SK-N-MC (cell line): ENCODE data around the gene BRMS1L.
A peak's percentile ranks its signal among the peaks of the same experiment; 100 is the strongest.

Source experiments
- DNase-seq: peaks from one replicate; pipeline ENCODE4 v3.0.0-alpha.2; 2011; ENCODE audit warnings: low read depth, low spot score
- H3K27ac ChIP-seq: fragments of 200-600 bp; sonication (generic); 2 replicates; pipeline ENCODE4 v1.5.1; 2016; ENCODE audit warnings: mixed run types
- H3K36me3 ChIP-seq: fragments of 200-600 bp; sonication (generic); 2 replicates; pipeline ENCODE4 v1.6.1; 2017; ENCODE audit warnings: antibody characterized with exemption, low read length, mixed read lengths; ENCODE audit not compliant: insufficient read depth
- H3K4me3 ChIP-seq: fragments of 200-600 bp; sonication (generic); 2 replicates; pipeline ENCODE4 v1.5.1; 2016
- H3K9ac ChIP-seq: fragments of 200-600 bp; sonication (generic); 2 replicates; pipeline ENCODE4 v1.8.0; 2017; ENCODE audit warnings: mixed run types, mixed read lengths; ENCODE audit not compliant: insufficient read length
- H3K9me3 ChIP-seq: fragments of 200-600 bp; sonication (generic); 2 replicates; pipeline ENCODE4 v1.6.1; 2017; ENCODE audit warnings: low read depth, mild to moderate bottlenecking, antibody characterized with exemption, low read length, moderate library complexity, mixed read lengths
- EZH2 ChIP-seq: fragments of 200-600 bp; sonication (generic); IDR thresholded peaks from one replicate; pipeline ENCODE4 v1.6.1; 2017; ENCODE audit warnings: antibody characterized with exemption
- FOXP2 ChIP-seq: optimal IDR thresholded peaks from 2 replicates; pipeline ENCODE3; 2011; ENCODE audit warnings: mild to moderate bottlenecking, moderate library complexity; ENCODE audit not compliant: insufficient read depth; ENCODE audit errors: extremely low read length, control extremely low read depth
- POLR2AphosphoS5 ChIP-seq: IDR thresholded peaks from 2 replicates; pipeline ENCODE4 v1.6.1; 2012; ENCODE audit warnings: mild to moderate bottlenecking, low read depth, low read length, borderline replicate concordance

BRMS1L gene

DNA sequence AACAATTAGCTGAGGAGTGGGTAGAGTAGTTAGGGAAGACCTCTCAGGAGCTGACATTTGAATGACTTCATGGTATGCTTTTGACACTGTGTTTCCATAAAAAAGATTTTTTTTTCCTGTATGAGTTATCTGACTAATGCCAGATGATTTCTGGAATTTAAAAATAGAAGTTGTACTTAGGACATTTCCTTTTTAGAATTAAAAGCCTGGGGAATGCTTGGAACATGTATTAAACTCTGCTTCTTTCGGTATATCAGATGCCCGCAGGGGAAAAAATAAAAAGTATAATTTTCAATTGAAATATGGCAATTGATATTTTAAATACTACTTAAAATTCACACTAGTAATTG lies 41.1 kb downstream of the BRMS1L start:
- Histone ChIP-seq H3K27ac (peak overlapping the region; percentile 93), H3K36me3 (peaks cover 42% of the 10 kb centered on the region), H3K4me3 (peak overlapping the region; percentile 59), H3K9me3 (no peaks in the 10 kb centered on the region), H3K9ac (no peak overlapping the region)
- TF ChIP-seq POLR2AphosphoS5 (no peak), EZH2 (no peak), FOXP2 (no peak)
- DNase-seq, result peak; percentile 57

DNA sequence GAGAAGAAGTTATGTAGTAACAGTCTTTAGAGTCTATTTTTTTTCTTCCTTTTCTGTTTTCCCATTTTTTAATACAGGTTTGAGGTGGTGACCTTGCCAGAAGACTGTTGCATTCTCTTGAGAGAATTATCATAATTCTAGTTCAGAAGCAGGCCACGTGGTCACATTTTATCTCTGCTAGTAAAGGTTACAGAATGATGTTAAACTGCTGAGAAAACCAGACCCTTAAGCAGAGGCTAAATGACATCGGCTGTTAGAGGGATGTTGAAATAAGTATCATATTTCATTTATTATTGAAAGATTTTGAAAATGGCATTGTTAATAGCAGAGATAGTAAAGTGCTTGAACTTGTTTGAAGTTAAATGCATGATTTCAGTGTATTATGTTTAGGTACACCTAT lies 49.2 kb downstream of the BRMS1L start:
- DNase-seq, result no peak
- H3K9me3 ChIP-seq, result no peaks in the 10 kb centered on the region
- H3K36me3 ChIP-seq, result peaks cover 2% of the 10 kb centered on the region; the same call in 1 of the 2 replicates
- H3K4me3 ChIP-seq, result no peak overlapping the region
- TF ChIP-seq FOXP2 (no peak), POLR2AphosphoS5 (no peak)
- H3K27ac ChIP-seq, result no peak overlapping the region
- H3K9ac ChIP-seq, result no peak overlapping the region

DNA sequence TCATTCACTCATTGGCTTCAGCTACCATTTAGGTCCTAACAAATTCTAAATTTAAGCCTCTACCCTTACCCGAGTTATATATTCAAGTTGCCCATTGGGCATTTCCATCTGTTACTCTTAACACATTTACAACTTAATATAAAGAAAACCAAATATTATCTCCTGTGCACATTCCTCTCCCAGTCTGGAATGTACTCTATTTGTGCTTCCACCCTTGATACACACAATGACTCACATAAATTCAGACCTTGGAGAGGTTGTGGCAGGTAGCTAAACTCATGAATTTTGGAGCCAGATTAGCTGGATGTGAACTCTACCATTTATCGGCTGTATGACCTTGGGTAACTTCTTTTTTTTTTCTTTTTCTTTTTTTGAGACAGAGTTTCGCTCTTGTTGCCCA lies 51.1 kb downstream of the BRMS1L start:
- no peak for DNase-seq
- Histone ChIP-seq H3K36me3 (no peaks in the 10 kb centered on the region), H3K9me3 (no peaks in the 10 kb centered on the region), H3K27ac (no peak overlapping the region), H3K9ac (no peak overlapping the region), H3K4me3 (no peak overlapping the region)
- TF ChIP-seq EZH2, result no peak

DNA sequence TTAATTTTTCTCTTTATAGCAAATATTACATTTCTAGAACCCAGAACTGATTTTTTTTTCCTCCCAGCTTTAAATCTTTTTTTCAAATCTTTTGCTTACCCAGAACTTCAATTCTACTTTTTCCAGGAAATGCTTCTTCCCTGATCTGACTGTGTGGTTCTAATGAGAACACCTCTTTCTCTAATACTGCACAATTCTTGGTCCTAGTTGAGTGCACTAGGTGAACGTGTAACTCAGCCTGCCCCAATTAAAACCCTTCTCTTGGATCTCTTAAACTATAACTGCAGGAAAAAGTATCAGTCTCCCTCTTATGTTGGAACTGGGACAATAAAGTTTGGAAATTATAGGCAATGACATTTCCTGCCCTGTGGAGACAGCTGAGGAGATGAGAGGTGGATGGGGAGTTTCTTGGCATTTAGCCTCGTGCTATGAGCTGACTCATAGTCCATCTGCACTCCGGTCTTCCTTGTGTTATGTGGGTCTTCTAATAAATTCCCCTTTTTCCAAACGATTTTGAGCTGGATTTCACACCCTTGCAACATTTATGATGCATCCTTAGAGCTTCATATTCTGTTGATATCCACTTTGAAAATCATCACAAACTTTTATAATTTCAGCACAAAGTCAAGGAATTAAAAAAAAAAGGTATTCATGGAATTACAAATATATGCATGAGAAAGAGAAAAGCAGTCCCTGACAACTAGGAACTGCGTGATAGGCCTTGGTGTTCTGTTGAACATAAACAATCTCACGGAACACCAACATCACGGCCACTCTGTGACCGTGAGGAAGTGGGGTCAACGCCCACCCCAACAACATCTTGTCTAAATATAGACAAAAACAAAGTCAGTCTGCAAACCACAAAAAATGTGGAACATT lies 52.4 kb downstream of the BRMS1L start:
- peak overlapping the region; percentile 76 for H3K27ac ChIP-seq
- peak overlapping the region; percentile 25; the same call in 1 of the 2 replicates for H3K4me3 ChIP-seq
- no peak for DNase-seq
- no peaks in the 10 kb centered on the region for H3K9me3 ChIP-seq
- no peak overlapping the region for H3K9ac ChIP-seq
- no peaks in the 10 kb centered on the region for H3K36me3 ChIP-seq
- TF ChIP-seq FOXP2 (no peak), EZH2 (no peak), POLR2AphosphoS5 (no peak)

DNA sequence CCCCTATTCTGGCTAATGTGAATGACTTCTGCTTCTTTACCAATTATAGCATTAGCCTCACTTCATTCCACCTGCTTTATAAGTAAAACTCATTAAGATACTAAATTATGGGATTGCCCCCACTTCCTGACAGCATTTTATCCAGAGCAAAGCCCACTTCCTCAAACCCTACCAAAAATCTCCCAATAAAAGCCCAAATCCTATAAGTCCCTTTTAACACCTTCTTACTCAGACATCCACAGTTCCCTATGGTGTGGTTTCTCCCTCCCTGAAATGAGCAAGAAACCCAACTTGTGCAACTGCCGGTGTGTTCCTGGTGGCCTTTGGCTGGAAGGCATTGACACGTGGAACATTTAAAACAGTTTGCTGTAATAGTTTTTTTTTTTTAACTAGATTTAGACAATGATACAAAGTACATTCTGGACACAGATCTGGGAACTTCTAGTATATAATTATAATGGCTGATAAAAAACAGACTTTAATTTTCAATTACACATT lies 53.1 kb downstream of the BRMS1L start:
- Histone ChIP-seq H3K4me3 (peak overlapping the region; percentile 25; the same call in 1 of the 2 replicates), H3K27ac (peak overlapping the region; percentile 76), H3K36me3 (no peaks in the 10 kb centered on the region), H3K9me3 (no peaks in the 10 kb centered on the region), H3K9ac (no peak overlapping the region)
- no peak for DNase-seq
- TF ChIP-seq FOXP2, result no peak

DNA sequence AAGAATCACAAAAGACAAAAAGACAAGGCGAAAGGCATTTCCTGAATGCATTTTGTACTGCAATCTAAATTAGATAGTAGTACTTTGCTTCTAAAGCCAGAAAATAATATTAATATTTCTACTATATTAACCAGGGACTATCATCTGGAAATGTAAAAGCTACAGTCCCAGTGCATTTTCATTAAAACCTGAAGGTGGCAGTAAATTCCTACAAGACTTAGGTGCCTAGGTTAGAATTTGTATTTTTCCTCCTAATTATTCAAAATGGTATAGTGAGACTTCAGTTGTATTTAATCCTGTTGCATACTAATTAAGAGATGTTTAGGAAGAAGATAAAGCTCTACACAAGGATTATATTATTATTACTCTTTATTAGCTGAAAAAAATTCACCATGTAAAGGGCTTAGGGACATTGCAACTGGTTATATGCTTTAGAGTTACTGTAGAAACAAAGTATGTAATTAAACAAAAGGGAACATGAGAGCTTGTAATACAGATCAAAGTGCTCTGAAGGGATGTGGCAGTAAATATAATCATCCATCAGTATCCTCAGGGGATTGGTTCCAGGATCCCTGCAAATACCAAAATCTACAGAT lies 53.6 kb downstream of the BRMS1L start:
- H3K27ac ChIP-seq, result no peak overlapping the region

DNA sequence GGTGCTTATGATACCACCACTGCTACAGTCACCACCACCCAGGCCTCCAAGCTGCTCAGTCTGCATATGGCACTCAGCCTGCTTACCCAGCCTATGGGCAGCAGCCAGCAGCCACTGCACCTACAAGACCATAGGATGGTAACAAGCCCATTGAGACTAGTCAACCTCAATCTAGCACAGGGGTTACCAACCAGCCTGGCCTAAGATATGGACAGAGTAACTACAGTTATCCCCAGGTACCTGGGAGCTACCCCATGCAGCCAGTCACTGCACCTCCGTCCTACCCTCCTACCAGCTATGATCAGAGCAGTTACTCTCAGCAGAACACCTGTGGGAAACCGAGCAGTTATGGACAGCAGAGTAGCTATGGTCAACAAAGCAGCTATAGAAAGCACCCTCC lies 55.1 kb downstream of the BRMS1L start:
- Histone ChIP-seq H3K9ac (no peak overlapping the region), H3K9me3 (no peaks in the 10 kb centered on the region), H3K4me3 (no peak overlapping the region), H3K36me3 (no peaks in the 10 kb centered on the region), H3K27ac (no peak overlapping the region)
- TF ChIP-seq FOXP2 (no peak), EZH2 (no peak), POLR2AphosphoS5 (no peak)
- no peak for DNase-seq

More for the DNA sequence above, 53.6 kb downstream of the BRMS1L start:
- Histone ChIP-seq H3K9ac (no peak overlapping the region), H3K36me3 (no peaks in the 10 kb centered on the region), H3K9me3 (no peaks in the 10 kb centered on the region), H3K4me3 (no peak overlapping the region)
- TF ChIP-seq POLR2AphosphoS5 (no peak), EZH2 (no peak), FOXP2 (no peak)
- DNase-seq, result no peak

DNA sequence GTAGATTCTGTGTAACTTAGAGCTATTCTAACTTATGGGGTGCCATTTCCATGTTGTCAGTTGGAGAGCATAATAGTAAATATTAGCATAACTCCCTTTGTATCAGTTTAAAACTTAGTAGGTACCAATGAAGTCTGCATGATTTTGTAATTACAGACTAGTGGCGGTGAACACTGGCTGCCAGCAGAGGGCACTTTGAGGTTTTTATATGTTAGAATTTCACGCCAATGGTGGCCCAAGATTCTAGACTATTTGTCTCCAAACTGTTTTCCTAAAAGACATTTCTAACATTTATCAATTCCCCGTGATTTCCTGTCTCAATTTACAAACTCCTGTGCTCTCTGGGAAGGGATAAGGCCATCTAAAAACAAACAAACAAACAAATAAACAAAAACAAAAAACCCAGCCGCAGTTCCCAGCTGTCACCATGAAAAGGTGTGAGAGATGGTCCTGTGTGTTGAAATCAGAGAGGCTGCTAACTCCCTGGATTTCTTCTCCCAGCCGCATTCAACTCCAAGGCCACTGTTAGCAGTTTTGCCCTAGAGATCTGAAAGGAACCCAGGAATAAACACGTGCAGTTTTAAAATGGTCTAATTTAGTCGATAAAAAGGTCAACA lies 57.6 kb downstream of the BRMS1L start:
- no peaks in the 10 kb centered on the region for H3K9me3 ChIP-seq
- H3K36me3 ChIP-seq, result no peaks in the 10 kb centered on the region
- no peak overlapping the region for H3K4me3 ChIP-seq
- TF ChIP-seq FOXP2 (no peak), POLR2AphosphoS5 (no peak), EZH2 (no peak)
- DNase-seq, result no peak
- H3K9ac ChIP-seq, result no peak overlapping the region
- no peak overlapping the region for H3K27ac ChIP-seq
